Thymus (tissue), 11 donors: ENCODE measurements around the gene ZSWIM5. TPM values are rescaled to one million over a fixed set of nuclear protein-coding genes. Genes with fewer than 3 reads are reported as not detected.

Source experiments
- DNase-seq, 9 donors: peaks; one replicate each; pipeline ENCODE4 v3.0.0-alpha.2; 2013; ENCODE audit warnings: low spot score in 9 of 9, low read depth in 6 of 9, missing footprints in 1 of 9
- H3K27ac ChIP-seq, 2 donors: one replicate each; pipeline ENCODE4 v1.5.1; 2013; ENCODE audit warnings: control low read depth in 1 of 2, low read depth in 1 of 2, low read length in 1 of 2, mild to moderate bottlenecking in 1 of 2, moderate library complexity in 1 of 2
- H3K27me3 ChIP-seq, 2 donors: one replicate each; pipeline ENCODE4 v1.5.1; 2013; ENCODE audit warnings: low read length in 1 of 2; ENCODE audit not compliant: control insufficient read depth in 2 of 2, insufficient read depth in 1 of 2
- H3K36me3 ChIP-seq, 2 donors: one replicate each; pipeline ENCODE4 v1.5.1; 2013; ENCODE audit warnings: low read length in 1 of 2, mild to moderate bottlenecking in 1 of 2, moderate library complexity in 1 of 2; ENCODE audit not compliant: control insufficient read depth in 2 of 2, insufficient read depth in 2 of 2
- H3K4me1 ChIP-seq, 2 donors: one replicate each; pipeline ENCODE4 v1.5.1; 2013; ENCODE audit warnings: low read length in 2 of 2; ENCODE audit not compliant: control insufficient read depth in 2 of 2, insufficient read depth in 2 of 2
- H3K4me3 ChIP-seq, 2 donors: one replicate each; pipeline ENCODE4 v1.5.1; 2013; ENCODE audit warnings: low read length in 2 of 2, control low read depth in 1 of 2, mild to moderate bottlenecking in 1 of 2
- H3K9me3 ChIP-seq, 2 donors: one replicate each; pipeline ENCODE4 v1.5.1; 2013; ENCODE audit warnings: low read length in 1 of 2, mild to moderate bottlenecking in 1 of 2; ENCODE audit not compliant: control insufficient read depth in 2 of 2, insufficient read depth in 1 of 2
- WGBS: extraction: QIAGEN DNeasy Blood & Tissue Kit; methylation state at CpG from one replicate; pipeline ENCODE4 v1.1.7; 2013; 5-methylcytosine and 5-hydroxymethylcytosine counted together
- polyA plus RNA-seq: library from polyadenylated mRNA; stranded (reverse); fragments of 200-250 nt; gene quantifications from one replicate; pipeline ENCODE4 v1.2.3, GENCODE V29; 2013
- total RNA-seq: library from RNA; stranded (reverse); fragments of 120-200 nt; gene quantifications from one replicate; pipeline ENCODE4 v1.2.4, GENCODE V29; 2013
- donor health status: healthy.

The ZSWIM5 gene
- total and polyA plus RNA-seq, 2 donors = 0.24 to 0.39 TPM

GRCh38 chr1:45010855-45011811 is 195.3 kb downstream of the ZSWIM5 start, which contains the start of gene HECTD3:
TSS of gene HECTD3 (minus strand) at chr1:45011324. CDS start at chr1:45011257, 67 bp downstream.
- WGBS = 2% methylated on average over 62 of the region's 62 CpGs
- Histone ChIP-seq H3K9me3 (no peaks in the 10 kb centered on the region), H3K4me3 (peak within 1 kb of the TSS; percentile 75 to 78), H3K27ac (peak within 1 kb of the TSS; percentile 79 to 80), H3K36me3 (peaks cover 41 to 43% of the 10 kb centered on the region in 2 donors), H3K4me1 (peaks cover 18 to 37% of the 10 kb centered on the region in 2 donors), H3K27me3 (no peaks in the 10 kb centered on the region)
- DNase-seq = peak; percentile 47 to 84 (median 71)

GRCh38 chr1:45009956-45010854 is 196.2 kb downstream of the ZSWIM5 start:
- DNase-seq = peak in 4 of 9 donors; percentile 7 to 42 (median 18)
- Histone ChIP-seq H3K9me3 (peaks cover 0 to 1% of the 10 kb centered on the region in 2 donors), H3K36me3 (peaks cover 49 to 50% of the 10 kb centered on the region in 2 donors), H3K27ac (peak overlapping the region in 1 of 2 donors; percentile 65), H3K4me1 (peaks cover 18 to 37% of the 10 kb centered on the region in 2 donors), H3K4me3 (peak overlapping the region; percentile 75 to 78), H3K27me3 (no peaks in the 10 kb centered on the region)
- 31% methylated on average over 41 of the region's 41 CpGs for WGBS

GRCh38 chr1:45009296-45009865 is 197.0 kb downstream of the ZSWIM5 start:
- peaks cover 18 to 34% of the 10 kb centered on the region in 2 donors for H3K4me1 ChIP-seq
- no peaks in the 10 kb centered on the region for H3K27me3 ChIP-seq
- DNase-seq = no peak
- no peak overlapping the region for H3K4me3 ChIP-seq
- 98% methylated on average over 11 of the region's 11 CpGs for WGBS
- peaks cover 51% of the 10 kb centered on the region in 2 donors for H3K36me3 ChIP-seq
- H3K27ac ChIP-seq = no peak overlapping the region
- H3K9me3 ChIP-seq = peaks cover 0 to 1% of the 10 kb centered on the region in 2 donors

- no peak for DNase-seq
- H3K27me3 ChIP-seq = no peaks in the 10 kb centered on the region
- H3K9me3 ChIP-seq = peaks cover 0 to 1% of the 10 kb centered on the region in 2 donors
- no peak overlapping the region for H3K27ac ChIP-seq
- 98% methylated on average over 12 of the region's 12 CpGs for WGBS
- peaks cover 57 to 59% of the 10 kb centered on the region in 2 donors for H3K36me3 ChIP-seq
- H3K4me3 ChIP-seq = no peak overlapping the region
- peaks cover 18 to 33% of the 10 kb centered on the region in 2 donors for H3K4me1 ChIP-seq
Measured at GRCh38 chr1:45008516-45008915, 197.9 kb downstream of the ZSWIM5 start.

- no peak overlapping the region for H3K27ac ChIP-seq
- no peaks in the 10 kb centered on the region for H3K27me3 ChIP-seq
- H3K4me1 ChIP-seq = peaks cover 18 to 29% of the 10 kb centered on the region in 2 donors
- WGBS = over 99% methylated on average over 3 of the region's 3 CpGs
- peaks cover 0 to 1% of the 10 kb centered on the region in 2 donors for H3K9me3 ChIP-seq
- no peak for DNase-seq
- H3K4me3 ChIP-seq = no peak overlapping the region
- H3K36me3 ChIP-seq = peaks cover 62 to 64% of the 10 kb centered on the region in 2 donors
Measured at GRCh38 chr1:45008076-45008475, 198.3 kb downstream of the ZSWIM5 start.

GRCh38 chr1:45007311-45007710 is 199.1 kb downstream of the ZSWIM5 start:
- Histone ChIP-seq H3K9me3 (peaks cover 0 to 1% of the 10 kb centered on the region in 2 donors), H3K4me1 (peaks cover 12 to 21% of the 10 kb centered on the region in 2 donors), H3K27ac (no peak overlapping the region), H3K4me3 (no peak overlapping the region), H3K27me3 (no peaks in the 10 kb centered on the region), H3K36me3 (peaks cover 69 to 71% of the 10 kb centered on the region in 2 donors)
- WGBS = 94% methylated on average over 11 of the region's 11 CpGs
- no peak for DNase-seq

- H3K27ac ChIP-seq = no peak overlapping the region
- no peaks in the 10 kb centered on the region for H3K27me3 ChIP-seq
- peaks cover 9 to 11% of the 10 kb centered on the region in 2 donors for H3K4me1 ChIP-seq
- 97% methylated on average over 6 of the region's 6 CpGs for WGBS
- H3K36me3 ChIP-seq = peaks cover 75 to 78% of the 10 kb centered on the region in 2 donors
- DNase-seq = no peak
- no peak overlapping the region for H3K4me3 ChIP-seq
- peaks cover 0 to 1% of the 10 kb centered on the region in 2 donors for H3K9me3 ChIP-seq
Measured at GRCh38 chr1:45005761-45006160, 200.6 kb downstream of the ZSWIM5 start.

GRCh38 chr1:45004281-45004920 is 202.0 kb downstream of the ZSWIM5 start:
- WGBS = 99% methylated on average over 7 of the region's 7 CpGs

More at GRCh38 chr1:45004281-45004920, 202.0 kb downstream of the ZSWIM5 start:
- H3K27me3 ChIP-seq = no peaks in the 10 kb centered on the region
- H3K4me3 ChIP-seq = no peak overlapping the region
- peaks cover 73% of the 10 kb centered on the region in 2 donors for H3K36me3 ChIP-seq
- H3K27ac ChIP-seq = no peak overlapping the region
- H3K9me3 ChIP-seq = peaks cover 0 to 1% of the 10 kb centered on the region in 2 donors
- H3K4me1 ChIP-seq = no peaks in the 10 kb centered on the region
- no peak for DNase-seq
